ENCODE measurements around the gene LPAR1. TPM values are rescaled to one million over a fixed set of nuclear protein-coding genes. Genes with fewer than 3 reads are reported as not detected.

LPAR1 gene
- total and polyA plus RNA-seq, 2 donors from 2014 or later = 2.9 to 28.2 TPM

GRCh38 chr9:110994771-110995241, 43.5 kb downstream of the LPAR1 start:
- TF ChIP-seq CTCF (IDR thresholded peaks at IDR 0.05; ENCODE audit: borderline replicate concordance, extremely low read depth, insufficient read depth) = no peak
- Histone ChIP-seq H3K27me3 (ENCODE audit: control insufficient read depth, insufficient read depth, low read length) (no peaks in the 10 kb centered on the region), H3K27ac (ENCODE audit: low read depth in 2 of 2, low read length in 2 of 2) (no peak overlapping the region), H3K4me1 (ENCODE audit: control insufficient read depth in 2 of 3, insufficient read depth in 2 of 3, low read depth in 1 of 3, low read length in 3 of 3) (no peaks in the 10 kb centered on the region), H3K36me3 (ENCODE audit: control insufficient read depth in 2 of 3, insufficient read depth in 3 of 3, low read length in 3 of 3) (no peaks in the 10 kb centered on the region), H3K4me3 (ENCODE audit: low read length in 3 of 3) (no peak overlapping the region), H3K9me3 (ENCODE audit: control insufficient read depth in 2 of 3, insufficient read depth in 1 of 3, low read length in 3 of 3) (no peaks in the 10 kb centered on the region), H3K9ac (ENCODE audit: low read length in 3 of 3) (no peak overlapping the region)
- FAIRE-seq = no peak
- no peak for DNase-seq
- intact Hi-C loops (cut with DNase I) = no loop called here

- intact Hi-C loops (cut with DNase I) = no loop called here
- H3K36me3 ChIP-seq (ENCODE audit: control insufficient read depth in 2 of 3, insufficient read depth in 3 of 3, low read length in 3 of 3) = no peaks in the 10 kb centered on the region
- no peak overlapping the region for H3K27ac ChIP-seq (ENCODE audit: low read depth in 2 of 2, low read length in 2 of 2)
- no peaks in the 10 kb centered on the region for H3K9me3 ChIP-seq (ENCODE audit: control insufficient read depth in 2 of 3, insufficient read depth in 1 of 3, low read length in 3 of 3)
- TF ChIP-seq CTCF (IDR thresholded peaks at IDR 0.05; ENCODE audit: borderline replicate concordance, extremely low read depth, insufficient read depth) = no peak
- no peaks in the 10 kb centered on the region for H3K4me1 ChIP-seq (ENCODE audit: control insufficient read depth in 2 of 3, insufficient read depth in 2 of 3, low read depth in 1 of 3, low read length in 3 of 3)
- FAIRE-seq (no peak), DNase-seq (no peak)
- H3K27me3 ChIP-seq (ENCODE audit: control insufficient read depth, insufficient read depth, low read length) = no peaks in the 10 kb centered on the region
- H3K4me3 ChIP-seq (ENCODE audit: low read length in 3 of 3) = no peak overlapping the region
- no peak overlapping the region for H3K9ac ChIP-seq (ENCODE audit: low read length in 3 of 3)
Observed at GRCh38 chr9:110990481-110990880, 47.8 kb downstream of the LPAR1 start.

GRCh38 chr9:110986529-110986928, 51.7 kb downstream of the LPAR1 start:
- no peaks in the 10 kb centered on the region for H3K4me1 ChIP-seq (ENCODE audit: control insufficient read depth in 2 of 3, insufficient read depth in 2 of 3, low read depth in 1 of 3, low read length in 3 of 3)
- FAIRE-seq (no peak), DNase-seq (no peak)
- H3K27me3 ChIP-seq (ENCODE audit: control insufficient read depth, insufficient read depth, low read length) = no peaks in the 10 kb centered on the region
- H3K27ac ChIP-seq (ENCODE audit: low read depth in 2 of 2, low read length in 2 of 2) = no peak overlapping the region
- H3K4me3 ChIP-seq (ENCODE audit: low read length in 3 of 3) = no peak overlapping the region
- H3K9ac ChIP-seq (ENCODE audit: low read length in 3 of 3) = no peak overlapping the region
- intact Hi-C loops (cut with DNase I) = no loop called here
- H3K9me3 ChIP-seq (ENCODE audit: control insufficient read depth in 2 of 3, insufficient read depth in 1 of 3, low read length in 3 of 3) = no peaks in the 10 kb centered on the region
- no peak for TF ChIP-seq CTCF (IDR thresholded peaks at IDR 0.05; ENCODE audit: borderline replicate concordance, extremely low read depth, insufficient read depth)
- no peaks in the 10 kb centered on the region for H3K36me3 ChIP-seq (ENCODE audit: control insufficient read depth in 2 of 3, insufficient read depth in 3 of 3, low read length in 3 of 3)

- Histone ChIP-seq H3K9ac (ENCODE audit: low read length in 3 of 3) (no peak overlapping the region), H3K4me1 (ENCODE audit: control insufficient read depth in 2 of 3, insufficient read depth in 2 of 3, low read depth in 1 of 3, low read length in 3 of 3) (no peaks in the 10 kb centered on the region), H3K9me3 (ENCODE audit: control insufficient read depth in 2 of 3, insufficient read depth in 1 of 3, low read length in 3 of 3) (no peaks in the 10 kb centered on the region), H3K27ac (ENCODE audit: low read depth in 2 of 2, low read length in 2 of 2) (no peak overlapping the region), H3K36me3 (ENCODE audit: control insufficient read depth in 2 of 3, insufficient read depth in 3 of 3, low read length in 3 of 3) (no peaks in the 10 kb centered on the region), H3K27me3 (ENCODE audit: control insufficient read depth, insufficient read depth, low read length) (no peaks in the 10 kb centered on the region), H3K4me3 (ENCODE audit: low read length in 3 of 3) (no peak overlapping the region)
- intact Hi-C loops (cut with DNase I) = no loop called here
- FAIRE-seq (no peak), DNase-seq (no peak)
- no peak for TF ChIP-seq CTCF (IDR thresholded peaks at IDR 0.05; ENCODE audit: borderline replicate concordance, extremely low read depth, insufficient read depth)
Observed at GRCh38 chr9:110984890-110985437, 53.3 kb downstream of the LPAR1 start.

Data from kidney (tissue), 14 donors.